ENCODE data around the gene PHC2. TPM values are rescaled to one million over a fixed set of nuclear protein-coding genes. Genes with fewer than 3 reads are reported as not detected.

PHC2 gene
- total RNA-seq, 4 donors from 2014 or later, result 118 to 164 (median 139) TPM

- no peak for TF ChIP-seq CTCF (IDR thresholded peaks at IDR 0.05; ENCODE audit: low read depth)
Observed at GRCh38 chr1:33354707-33355316, 76.1 kb downstream of the PHC2 start.

- no peak for TF ChIP-seq CTCF (IDR thresholded peaks at IDR 0.05; ENCODE audit: low read depth)
Observed at GRCh38 chr1:33353531-33353930, 77.4 kb downstream of the PHC2 start.

- no peak for TF ChIP-seq CTCF (IDR thresholded peaks at IDR 0.05; ENCODE audit: low read depth)
Observed at GRCh38 chr1:33351281-33351660, 79.6 kb downstream of the PHC2 start.

- no peak for TF ChIP-seq CTCF (IDR thresholded peaks at IDR 0.05; ENCODE audit: low read depth)
Observed at GRCh38 chr1:33350611-33351280, 80.1 kb downstream of the PHC2 start.

GRCh38 chr1:33349778-33350610 lies 80.9 kb downstream of the PHC2 start:
- no peak for TF ChIP-seq CTCF (IDR thresholded peaks at IDR 0.05; ENCODE audit: low read depth)

- no peak for TF ChIP-seq CTCF (IDR thresholded peaks at IDR 0.05; ENCODE audit: low read depth)
Observed at GRCh38 chr1:33349081-33349759, 81.7 kb downstream of the PHC2 start.

- no peak for TF ChIP-seq CTCF (IDR thresholded peaks at IDR 0.05; ENCODE audit: low read depth)
Observed at GRCh38 chr1:33348676-33349080, 82.2 kb downstream of the PHC2 start.

Measured in subcutaneous adipose tissue (tissue), 4 donors.